Liver (tissue), 9 donors: ENCODE data around the gene XRCC5. TPM values are rescaled to one million over a fixed set of nuclear protein-coding genes. Genes with fewer than 3 reads are reported as not detected.

Source experiments
- DNase-seq: peaks from one replicate; pipeline ENCODE4 v3.0.0-alpha.2; 2017; ENCODE audit warnings: low spot score
- H3K27ac ChIP-seq, 2 donors: one replicate each; pipeline ENCODE4 v1.7.0; 2013; ENCODE audit warnings: inconsistent platforms in 2 of 2, low read length in 2 of 2, control low read depth in 1 of 2, low read depth in 1 of 2, mild to moderate bottlenecking in 1 of 2
- H3K27me3 ChIP-seq, 4 donors: one replicate each; pipeline versions ENCODE4 v1.6.1 to v1.7.0; 2013; ENCODE audit warnings: low read length in 3 of 4, inconsistent platforms in 1 of 4, mild to moderate bottlenecking in 1 of 4, moderate library complexity in 1 of 4; ENCODE audit not compliant: control insufficient read depth in 4 of 4, insufficient read depth in 4 of 4
- H3K36me3 ChIP-seq, 4 donors: one replicate each; pipeline versions ENCODE4 v1.6.1 to v1.7.0; 2013; ENCODE audit warnings: low read length in 3 of 4, mild to moderate bottlenecking in 3 of 4, low read depth in 1 of 4, moderate library complexity in 1 of 4; ENCODE audit not compliant: control insufficient read depth in 4 of 4, insufficient read depth in 3 of 4
- H3K4me1 ChIP-seq, 4 donors: one replicate each; pipeline versions ENCODE4 v1.6.1 to v1.7.0; 2013; ENCODE audit warnings: low read length in 3 of 4, mild to moderate bottlenecking in 3 of 4, moderate library complexity in 1 of 4; ENCODE audit not compliant: control insufficient read depth in 4 of 4, insufficient read depth in 4 of 4
- H3K4me3 ChIP-seq, 3 donors: one replicate each; pipeline versions ENCODE4 v1.6.1 to v1.7.0; 2013; ENCODE audit warnings: low read length in 3 of 3, control low read depth in 1 of 3, low read depth in 1 of 3, mild to moderate bottlenecking in 1 of 3
- H3K9ac ChIP-seq, 2 donors: one replicate each; pipeline ENCODE4 v1.7.0; 2013; ENCODE audit warnings: low read length in 2 of 2, mild to moderate bottlenecking in 2 of 2, moderate library complexity in 2 of 2, control low read depth in 1 of 2, low read depth in 1 of 2
- H3K9me3 ChIP-seq, 4 donors: one replicate each; pipeline versions ENCODE4 v1.6.1 to v1.7.0; 2013; ENCODE audit warnings: low read length in 3 of 4; ENCODE audit not compliant: control insufficient read depth in 4 of 4
- ATF3 ChIP-seq: IDR thresholded peaks from 2 replicates; pipeline ENCODE4 v1.6.1; 2016; ENCODE audit warnings: antibody characterized with exemption
- CTCF ChIP-seq: fragments of 150-350 bp; IDR thresholded peaks from 2 replicates; pipeline ENCODE4 v1.5.1; 2017; ENCODE audit warnings: improper control_type of control experiment, low read depth, low read length; ENCODE audit not compliant: missing input control
- EGR1 ChIP-seq, 2 donors: IDR thresholded peaks; 2 replicates each; pipeline ENCODE4 v1.6.1; 2016 to 2018; ENCODE audit warnings: antibody characterized with exemption in 2 of 2, low read depth in 2 of 2
- FOXA1 ChIP-seq: IDR thresholded peaks from 2 replicates; pipeline ENCODE4 v1.6.1; 2016; ENCODE audit warnings: antibody characterized with exemption
- HNF4A ChIP-seq, 2 donors: conservative IDR thresholded peaks; 2 replicates each; pipeline ENCODE4 v1.6.1; 2016; ENCODE audit warnings: antibody characterized with exemption in 2 of 2, mild to moderate bottlenecking in 2 of 2
- HNF4G ChIP-seq: IDR thresholded peaks from 2 replicates; pipeline ENCODE4 v1.6.1; 2016; ENCODE audit warnings: antibody characterized with exemption
- MAX ChIP-seq: IDR thresholded peaks from 2 replicates; pipeline ENCODE4 v1.6.1; 2016; ENCODE audit warnings: antibody characterized with exemption
- NR2F2 ChIP-seq: IDR thresholded peaks from 2 replicates; pipeline ENCODE4 v1.6.1; 2016; ENCODE audit warnings: antibody characterized with exemption
- RAD21 ChIP-seq, 2 donors: IDR thresholded peaks; 2 replicates each; pipeline ENCODE4 v1.6.1; 2016; ENCODE audit warnings: antibody characterized with exemption in 2 of 2, mild to moderate bottlenecking in 2 of 2
- REST ChIP-seq: IDR thresholded peaks from 2 replicates; pipeline ENCODE4 v1.6.1; 2016; ENCODE audit warnings: antibody characterized with exemption, mild to moderate bottlenecking
- RXRA ChIP-seq, 2 donors: IDR thresholded peaks; 2 replicates each; pipeline ENCODE4 v1.6.1; 2017 to 2018; ENCODE audit warnings: antibody characterized with exemption in 2 of 2, mild to moderate bottlenecking in 1 of 2
- SP1 ChIP-seq: IDR thresholded peaks from 2 replicates; pipeline ENCODE4 v1.6.1; 2018; ENCODE audit warnings: antibody characterized with exemption, mild to moderate bottlenecking
- TAF1 ChIP-seq: conservative IDR thresholded peaks from 2 replicates; pipeline ENCODE4 v1.6.1; 2016; ENCODE audit warnings: antibody characterized with exemption, mild to moderate bottlenecking
- YY1 ChIP-seq: IDR thresholded peaks from 2 replicates; pipeline ENCODE4 v1.6.1; 2016; ENCODE audit warnings: antibody characterized with exemption, mild to moderate bottlenecking
- ZBTB33 ChIP-seq: IDR thresholded peaks from 2 replicates; pipeline ENCODE4 v1.6.1; 2016; ENCODE audit warnings: antibody characterized with exemption
- WGBS: extraction: QIAGEN DNeasy Blood & Tissue Kit; methylation state at CpG from one replicate; pipeline ENCODE4 v1.1.7; 2013; 5-methylcytosine and 5-hydroxymethylcytosine counted together
- polyA plus RNA-seq, 2 donors: library from polyadenylated mRNA; stranded (reverse) in 1 of 2; unstranded in 1 of 2; fragments of 200-250 nt in 1 of 2; fragments of >200 nt in 1 of 2; fragmentation: Nextera tagmentation in 1 of 2; extraction: Ambion mirVana in 1 of 2; gene quantifications; one replicate each; pipeline versions ENCODE4 v1.2.1 to v1.2.3, GENCODE V29; 2013 to 2015
- total RNA-seq, 2 donors: library from RNA; depleted of rRNA; stranded (reverse); fragments of >200 nt; gene quantifications; one replicate each; pipeline ENCODE4 v1.2.3, GENCODE V29; 2014
- donor health status: healthy.
- donor health status: healthy.
- donor health status: healthy.
- donor health status: healthy.
- donor health status: healthy.

XRCC5 gene
- total and polyA plus RNA-seq, 4 donors = 63.7 to 140 (median 84.5) TPM

- H3K27ac ChIP-seq = no peak overlapping the region
- H3K4me1 ChIP-seq = peaks cover 7 to 17% (median 11%) of the 10 kb centered on the region in 4 donors
- no peak overlapping the region for H3K9ac ChIP-seq
- H3K27me3 ChIP-seq = no peaks in the 10 kb centered on the region
- peaks cover 22 to 68% (median 41%) of the 10 kb centered on the region in 4 donors for H3K36me3 ChIP-seq
- no peak for DNase-seq
- no peak overlapping the region for H3K4me3 ChIP-seq
- WGBS = 91% methylated on average over 3 of the region's 3 CpGs
- H3K9me3 ChIP-seq = no peaks in the 10 kb centered on the region
- TF ChIP-seq NR2F2 (no peak), ZBTB33 (no peak), REST (no peak), HNF4G (no peak), TAF1 (no peak), EGR1 (IDR thresholded peaks at IDR 0.05; ENCODE audit: low read depth in 2 of 2) (no peak), RXRA (IDR thresholded peaks at IDR 0.05) (no peak), ATF3 (no peak), FOXA1 (no peak), YY1 (no peak), RAD21 (IDR thresholded peaks at IDR 0.05) (no peak), SP1 (no peak), CTCF (no peak), MAX (no peak)
Observed at GRCh38 chr2:216121255-216121654, 12.1 kb downstream of the XRCC5 start.

- Histone ChIP-seq H3K27ac (no peak overlapping the region), H3K9me3 (no peaks in the 10 kb centered on the region), H3K9ac (no peak overlapping the region), H3K4me1 (peaks cover 2 to 28% (median 25%) of the 10 kb centered on the region in 4 donors), H3K4me3 (no peak overlapping the region), H3K36me3 (peaks cover 19 to 61% (median 42%) of the 10 kb centered on the region in 4 donors), H3K27me3 (no peaks in the 10 kb centered on the region)
- 94% methylated on average over 5 of the region's 5 CpGs for WGBS
- TF ChIP-seq NR2F2 (no peak), EGR1 (IDR thresholded peaks at IDR 0.05; ENCODE audit: low read depth in 2 of 2) (no peak), HNF4A (conservative IDR thresholded peaks at IDR 0.05) (no peak), ZBTB33 (no peak), YY1 (no peak)
- DNase-seq = no peak
Observed at GRCh38 chr2:216126943-216127342, 17.8 kb downstream of the XRCC5 start.
